NB4 (cell line): ENCODE results near the gene TMEM140.

Experiments
- DNase-seq: peaks from one replicate; pipeline ENCODE4 v3.0.0; 2010; ENCODE audit warnings: low read depth
- H3K4me3 ChIP-seq: one replicate; pipeline ENCODE4 v1.5.1; 2011; ENCODE audit warnings: mild to moderate bottlenecking, low read depth, low read length, moderate library complexity
- CTCF ChIP-seq: IDR thresholded peaks from one replicate; pipeline ENCODE4 v1.5.1; 2012; ENCODE audit warnings: low read depth, low read length
- MAX ChIP-seq: IDR thresholded peaks from 2 replicates; pipeline ENCODE4 v1.6.1; 2011; ENCODE audit warnings: low read depth, low read length
- MYC ChIP-seq: IDR thresholded peaks from 2 replicates; pipeline ENCODE4 v1.6.1; 2011; ENCODE audit warnings: low read depth, low read length
- POLR2A ChIP-seq: IDR thresholded peaks from 2 replicates; pipeline ENCODE4 v1.6.1; 2011; ENCODE audit warnings: mild to moderate bottlenecking; ENCODE audit not compliant: insufficient read length; ENCODE audit errors: extremely low read depth

The TMEM140 gene

GRCh38 chr7:135152442-135152841 lies 4.6 kb downstream of the TMEM140 start:
- no peak for DNase-seq
- TF ChIP-seq MYC (no peak), CTCF (no peak), POLR2A (no peak)
- H3K4me3 ChIP-seq: no peak overlapping the region

GRCh38 chr7:135154734-135155133 lies 6.9 kb downstream of the TMEM140 start:
- TF ChIP-seq MYC: no peak
- no peak overlapping the region for H3K4me3 ChIP-seq
- DNase-seq: no peak

- H3K4me3 ChIP-seq: no peak overlapping the region
- TF ChIP-seq MYC (no peak), POLR2A (no peak), MAX (no peak), CTCF (no peak)
- DNase-seq: no peak
Measured at GRCh38 chr7:135156290-135156689, 8.4 kb downstream of the TMEM140 start.

- H3K4me3 ChIP-seq: no peak overlapping the region
- no peak for DNase-seq
- TF ChIP-seq MYC (no peak), POLR2A (no peak), MAX (no peak), CTCF (no peak)
Measured at GRCh38 chr7:135158141-135158655, 10.3 kb downstream of the TMEM140 start.

- DNase-seq: no peak
- no peak overlapping the region for H3K4me3 ChIP-seq
- no peak for TF ChIP-seq MAX
- no peak for TF ChIP-seq POLR2A
- no peak for TF ChIP-seq MYC
- no peak for TF ChIP-seq CTCF
Measured at GRCh38 chr7:135158874-135159273, 11.0 kb downstream of the TMEM140 start.

- TF ChIP-seq CTCF: no peak
- TF ChIP-seq POLR2A: no peak
- no peak for TF ChIP-seq MAX
- no peak for TF ChIP-seq MYC
- no peak for DNase-seq
- H3K4me3 ChIP-seq: no peak overlapping the region
Measured at GRCh38 chr7:135159359-135160085, 11.7 kb downstream of the TMEM140 start.
